NCI-H2029 (cell line): ENCODE data around the gene GTF3C2.
"Not testable (repeated sequence)": the region's sequence is repeated elsewhere in the genome, so short reads cannot be mapped to it uniquely, and the experiment has no call there.

Experiments
- DNase-seq: peaks from one replicate; lab custom pipeline; 2025; lab: John Stamatoyannopoulos, UW

The GTF3C2 gene

DNA sequence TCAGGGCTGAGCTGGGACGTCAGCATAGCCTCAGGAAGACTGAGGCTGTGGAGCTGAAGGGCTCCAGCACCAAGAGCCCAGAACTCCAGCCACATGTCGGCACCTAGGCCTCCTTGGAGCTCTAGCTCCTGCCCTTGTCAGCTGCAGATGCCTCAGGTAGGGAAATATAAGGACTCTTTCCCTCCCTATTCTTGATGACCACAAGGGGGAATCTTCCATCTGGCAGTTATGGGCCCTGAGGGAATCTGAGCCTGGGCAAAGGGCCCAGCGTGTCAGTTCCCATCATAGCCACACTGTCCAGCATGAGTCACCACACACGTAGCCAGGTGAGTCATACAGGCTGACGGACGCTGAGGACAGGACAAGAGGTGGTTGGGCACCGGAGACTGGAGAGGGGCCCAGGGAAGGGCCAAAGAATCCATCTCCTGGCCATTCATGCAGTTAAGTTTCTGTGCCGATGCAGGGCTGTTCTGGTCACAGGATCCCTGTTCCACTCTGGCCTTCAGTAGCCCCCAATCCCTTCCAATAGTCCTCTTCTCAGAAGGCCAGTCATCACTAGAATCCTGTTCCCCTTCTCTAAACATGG, 35.5 kb downstream of the GTF3C2 start:
- peak; percentile 50 for DNase-seq

DNA sequence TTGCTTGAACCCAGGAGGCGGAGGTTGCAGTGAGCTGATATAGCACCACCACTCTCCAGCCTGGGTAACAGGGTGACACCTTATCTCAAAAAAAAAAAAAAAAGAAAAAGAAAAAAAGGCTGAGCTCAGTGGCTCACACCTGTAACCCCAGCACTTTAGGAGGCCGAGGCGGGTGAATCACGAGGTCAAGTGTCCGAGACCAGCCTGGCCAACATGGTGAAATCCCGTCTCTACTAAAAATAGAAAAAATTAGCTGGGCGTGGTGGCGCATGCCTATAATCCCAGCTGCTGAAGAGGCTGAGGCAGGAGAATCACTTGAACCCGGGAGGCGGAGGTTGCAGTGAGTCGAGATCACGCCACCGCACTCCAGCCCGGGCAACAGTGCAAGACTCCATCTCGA, 36.7 kb downstream of the GTF3C2 start:
- DNase-seq = not testable (repeated sequence)

DNA sequence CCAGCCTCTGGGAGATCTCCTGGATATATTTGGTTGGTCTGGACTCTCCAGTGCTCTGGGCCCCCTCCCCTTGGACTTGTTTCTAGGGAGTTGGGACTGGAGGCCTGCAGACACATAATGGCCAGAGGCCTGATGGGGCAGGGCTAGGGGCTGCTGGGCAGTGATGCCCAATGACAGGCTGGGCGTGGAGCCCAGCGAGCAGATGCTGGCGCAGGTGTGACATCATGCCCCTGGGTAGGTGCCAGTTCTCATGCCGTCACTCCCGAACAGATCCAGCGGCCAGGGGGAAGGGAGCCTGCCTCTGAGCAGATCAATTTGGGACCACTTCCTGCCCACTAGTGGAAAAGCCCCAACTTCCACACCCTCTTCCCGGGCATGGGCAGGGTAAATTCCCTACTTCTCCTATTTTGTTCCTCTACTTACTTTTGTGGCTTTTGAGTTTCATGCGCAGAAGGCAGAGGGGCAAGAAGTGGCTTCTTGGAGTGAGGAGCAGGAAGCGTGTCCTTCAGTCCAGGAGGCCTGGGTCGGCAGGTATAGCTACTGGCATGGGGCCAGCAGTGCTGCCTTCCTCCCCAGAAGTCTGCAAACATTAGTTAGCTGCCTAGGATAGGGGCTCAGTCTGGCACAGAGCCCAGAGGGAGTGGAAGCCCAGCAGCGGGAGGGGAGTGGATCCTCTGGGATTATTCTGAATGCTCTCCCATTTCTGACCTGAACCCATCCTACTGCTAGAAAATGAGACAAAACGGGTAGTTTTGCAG, 39.7 kb downstream of the GTF3C2 start:
- peak; percentile 76 for DNase-seq

DNA sequence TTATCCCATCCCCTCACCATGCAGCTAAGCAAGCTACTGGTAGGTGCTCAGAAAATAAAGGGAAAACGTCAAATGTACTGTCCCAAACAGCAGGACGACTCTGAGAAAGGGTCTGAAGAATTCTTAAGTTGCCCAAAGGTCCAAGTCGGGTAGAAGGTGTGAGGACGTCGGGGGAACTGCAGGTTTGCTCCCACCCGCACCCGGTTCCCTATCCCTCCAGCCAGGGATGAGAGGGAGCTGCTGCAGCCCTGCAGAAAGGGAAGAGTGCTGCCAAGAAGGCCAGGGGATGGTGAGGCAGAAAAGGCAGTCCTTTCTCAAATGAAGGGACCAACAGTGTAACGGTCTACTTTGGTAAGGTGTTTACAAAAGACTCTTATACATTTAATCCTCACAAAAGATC, 41.4 kb downstream of the GTF3C2 start:
- no peak for DNase-seq

DNA sequence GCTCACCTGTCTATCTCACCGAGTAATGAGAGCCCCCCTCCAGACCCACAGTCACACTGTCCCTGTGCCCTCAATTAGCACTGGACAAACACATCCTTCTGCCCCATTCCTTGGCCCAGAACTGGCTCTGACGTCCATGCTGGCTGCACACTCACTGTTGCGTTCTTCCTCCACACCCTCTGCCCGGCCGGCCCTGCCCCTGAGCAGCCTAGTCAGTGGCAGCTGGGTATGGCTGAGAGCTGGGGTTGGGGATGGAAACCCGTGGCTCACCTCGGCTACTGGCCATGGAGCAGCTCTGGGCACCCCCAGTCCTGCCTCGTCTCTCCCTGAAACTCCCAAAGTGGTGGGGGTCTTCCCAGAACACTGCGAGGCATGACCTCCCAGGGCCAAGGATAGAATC, 41.9 kb downstream of the GTF3C2 start:
- no peak for DNase-seq

DNA sequence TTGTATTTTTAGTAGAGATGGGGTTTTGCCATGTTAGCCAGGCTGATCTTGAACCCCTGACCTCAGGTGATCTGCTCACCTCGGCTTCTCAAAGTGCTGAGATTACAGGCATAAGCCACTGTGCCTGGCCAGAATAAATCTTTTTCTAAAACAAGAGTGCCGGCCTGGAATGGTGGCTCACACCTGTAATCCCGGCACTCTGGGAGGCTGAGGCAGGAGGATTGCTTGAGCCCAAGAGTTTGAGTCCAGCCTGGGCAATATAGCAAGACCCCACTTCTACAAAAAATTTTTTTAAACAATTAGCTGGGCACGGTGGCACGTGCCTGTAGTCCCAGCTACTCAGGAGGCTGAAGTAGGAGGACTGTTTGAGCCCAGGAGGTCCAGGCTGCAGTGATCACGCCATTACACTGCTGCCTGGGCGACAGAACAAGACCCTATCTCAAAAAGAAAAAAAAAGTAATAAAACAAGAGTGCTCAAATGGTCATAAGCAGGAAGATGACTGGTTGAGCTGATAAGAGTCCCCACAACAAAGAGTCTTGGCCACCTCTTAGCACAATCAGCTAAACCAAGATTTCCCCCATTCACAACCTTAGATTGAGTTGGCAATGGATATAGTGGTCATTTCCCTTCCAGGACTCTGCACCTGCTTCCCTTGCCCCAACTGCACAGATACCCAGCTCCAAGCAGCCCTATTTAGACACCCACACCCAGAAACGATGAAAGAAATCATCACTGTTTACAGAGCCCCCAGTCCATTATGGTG, 42.5 kb downstream of the GTF3C2 start:
- no peak for DNase-seq

DNA sequence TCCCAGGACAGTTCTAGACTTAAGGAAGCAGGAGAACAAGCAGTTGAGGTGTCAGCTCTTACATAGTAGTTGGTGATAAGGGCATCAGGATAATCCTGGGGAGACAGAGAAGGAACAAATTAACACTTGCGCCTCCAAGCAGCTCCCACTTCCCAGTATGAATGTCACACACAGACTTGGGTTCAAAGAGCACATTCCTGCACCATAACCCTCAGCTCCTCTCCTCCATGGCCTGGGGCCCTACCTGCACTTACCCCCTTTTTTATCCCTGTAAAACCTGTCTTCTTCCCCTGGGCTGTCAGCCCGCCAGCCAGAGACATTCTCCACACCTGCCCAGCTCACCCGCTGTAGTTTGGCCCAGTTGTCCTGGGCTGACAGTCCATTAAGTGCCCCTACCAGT, 44.4 kb downstream of the GTF3C2 start:
- DNase-seq = no peak

DNA sequence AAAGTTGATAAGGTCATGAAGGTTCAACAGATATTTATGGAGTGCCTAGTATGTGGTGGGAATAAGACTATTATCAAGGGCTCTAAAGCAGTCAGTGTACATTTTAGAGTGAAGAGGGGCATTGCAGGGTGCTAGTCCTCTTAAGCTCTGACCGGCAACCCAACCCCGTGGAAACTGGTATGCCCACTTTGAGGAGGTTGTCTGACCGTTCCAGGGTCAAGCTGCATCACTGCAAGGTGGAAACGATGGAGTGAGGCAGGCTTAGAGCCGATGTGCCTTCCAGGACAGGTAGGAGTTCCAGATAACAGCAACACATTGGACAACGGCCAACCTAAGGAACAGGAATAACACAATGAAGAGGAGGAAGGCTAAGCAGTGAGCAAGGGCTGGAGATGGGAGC, 46.9 kb downstream of the GTF3C2 start:
- no peak for DNase-seq

DNA sequence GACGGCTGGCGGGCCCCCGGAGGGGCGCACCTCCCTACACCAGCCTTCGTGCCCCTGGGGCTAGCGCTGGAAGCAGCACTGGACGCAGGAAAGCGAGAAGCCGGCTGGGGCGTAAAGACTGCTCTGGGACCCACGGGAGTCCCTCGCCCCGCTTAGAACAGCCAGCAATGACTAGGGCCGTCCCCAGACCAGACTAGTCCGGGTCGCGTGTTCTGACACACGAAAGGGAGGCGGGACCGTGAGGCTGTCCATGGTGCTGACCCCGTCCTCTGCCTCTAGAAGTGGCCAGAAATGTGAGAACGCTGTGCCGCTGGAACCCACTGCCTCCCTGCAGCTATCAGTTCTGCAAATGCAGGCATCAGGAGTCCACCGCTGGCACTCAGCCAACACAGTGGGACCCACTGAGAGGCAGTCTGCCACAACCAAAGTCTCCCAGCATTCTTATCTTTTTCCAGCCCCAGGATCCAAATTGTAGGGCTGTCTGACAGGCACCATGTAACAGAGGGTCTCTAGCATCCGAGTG, 48.1 kb downstream of the GTF3C2 start, which contains the start of gene UCN:
TSS of gene UCN (minus strand) at position 87 of the 523 bp plus-strand sequence. CDS start 550 bp downstream, outside the sequence.
- DNase-seq = no peak

DNA sequence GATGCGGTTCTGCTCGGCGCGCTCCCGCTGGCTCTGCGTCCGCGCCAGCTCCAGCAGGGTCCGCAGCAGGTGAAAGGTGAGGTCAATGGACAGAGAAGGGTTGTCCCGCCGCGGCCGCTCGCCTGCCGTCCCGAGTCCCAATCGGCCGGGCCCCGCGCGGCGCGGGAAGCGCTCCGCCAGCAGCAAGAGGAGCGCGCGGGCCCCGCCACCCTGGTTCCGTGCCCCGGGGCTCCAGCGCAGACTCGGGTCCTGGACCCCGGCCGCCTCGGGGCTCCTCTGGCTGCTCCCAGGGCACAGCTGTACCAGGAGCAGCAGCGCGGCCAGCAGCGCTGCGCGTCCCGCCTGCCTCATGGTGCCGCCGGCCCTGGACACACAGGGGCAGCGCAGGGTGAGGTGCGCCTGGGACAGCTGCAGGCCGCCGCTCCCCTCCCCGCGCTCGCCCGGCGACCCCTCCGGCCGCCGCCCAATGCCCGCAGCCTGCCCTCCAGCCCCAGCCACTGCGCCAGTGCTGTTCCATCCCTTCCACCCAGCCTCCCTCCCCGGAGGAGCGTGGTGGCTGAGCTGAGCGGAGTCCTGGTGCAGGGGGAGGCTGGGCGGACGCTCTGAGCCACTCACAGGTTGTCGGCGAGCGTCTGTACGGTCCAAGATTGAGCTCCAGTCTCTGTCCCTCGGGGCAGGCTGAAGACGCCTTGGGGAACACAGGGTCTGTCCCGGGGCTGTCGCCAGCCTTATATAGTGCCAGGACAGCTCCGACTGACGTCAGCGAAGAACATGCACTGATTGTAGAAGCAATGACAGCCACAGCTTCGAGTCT, 48.8 kb downstream of the GTF3C2 start:
- DNase-seq = no peak

DNA sequence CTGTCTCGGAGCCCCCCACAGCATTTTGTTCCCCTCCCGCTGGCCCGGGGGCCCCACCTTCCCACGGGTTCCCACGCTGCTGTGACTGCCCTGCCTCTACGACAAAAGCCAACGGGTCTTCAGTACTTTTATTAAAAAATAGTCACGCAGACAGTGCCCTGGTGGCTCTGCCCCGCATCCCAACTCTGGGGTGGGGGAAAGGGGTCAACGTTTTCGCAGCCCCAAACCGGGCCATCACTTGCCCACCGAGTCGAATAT, 49.3 kb downstream of the GTF3C2 start:
- no peak for DNase-seq

DNA sequence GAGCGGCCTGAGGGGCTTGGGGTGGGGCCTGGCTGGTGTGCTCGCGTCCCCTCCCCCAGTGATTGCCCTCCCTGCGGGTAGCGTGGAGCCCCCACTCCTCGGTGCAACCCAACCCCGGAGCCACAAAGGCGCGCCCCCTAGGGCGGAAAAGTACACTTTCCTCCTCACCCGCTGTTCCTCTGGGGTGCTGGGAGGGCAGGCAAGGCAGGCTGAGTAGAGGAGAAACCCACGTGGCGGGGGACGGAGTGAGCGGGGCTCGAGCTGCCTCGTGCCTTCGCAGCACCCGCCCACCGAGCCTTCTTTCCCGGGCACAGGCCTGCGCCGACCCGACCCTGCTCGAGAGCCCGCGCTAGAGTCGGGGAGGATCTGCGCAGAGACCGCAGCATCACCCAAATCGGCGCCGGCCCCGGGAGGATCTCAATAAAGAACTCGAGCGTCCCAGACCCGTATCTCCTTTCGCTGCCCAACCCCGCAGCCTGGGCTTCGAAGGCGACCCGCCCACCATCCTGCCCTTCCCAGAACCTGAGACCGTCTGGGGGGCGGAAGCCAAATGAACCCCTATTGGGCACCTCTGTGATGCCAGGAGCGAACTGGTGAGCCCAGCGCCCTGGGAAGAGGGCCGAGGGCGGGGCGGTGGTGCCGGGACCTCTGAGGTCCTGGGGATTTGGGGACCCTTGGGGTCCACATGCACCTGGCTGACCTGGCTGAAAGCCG, 49.8 kb downstream of the GTF3C2 start:
- no peak for DNase-seq

DNA sequence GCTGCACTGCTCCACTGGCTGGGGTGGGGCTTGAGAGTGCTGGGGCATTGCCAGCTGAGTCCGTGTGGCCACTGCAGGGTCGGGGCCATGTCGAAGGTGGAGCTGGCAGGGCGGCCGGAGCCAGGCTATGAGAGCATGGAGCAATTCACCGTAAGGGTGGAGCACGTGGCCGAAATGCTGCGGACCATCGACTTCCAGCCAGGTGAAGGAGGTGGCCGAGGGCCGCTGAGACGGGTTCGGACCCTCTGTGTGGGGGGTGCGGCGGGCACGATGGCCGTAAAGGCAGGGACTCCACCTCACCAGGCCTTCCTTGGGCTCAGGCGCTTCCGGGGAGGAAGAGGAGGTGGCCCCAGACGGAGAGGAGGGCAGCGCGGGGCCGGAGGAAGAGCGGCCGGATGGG, 50.4 kb downstream of the GTF3C2 start:
- no peak for DNase-seq

DNA sequence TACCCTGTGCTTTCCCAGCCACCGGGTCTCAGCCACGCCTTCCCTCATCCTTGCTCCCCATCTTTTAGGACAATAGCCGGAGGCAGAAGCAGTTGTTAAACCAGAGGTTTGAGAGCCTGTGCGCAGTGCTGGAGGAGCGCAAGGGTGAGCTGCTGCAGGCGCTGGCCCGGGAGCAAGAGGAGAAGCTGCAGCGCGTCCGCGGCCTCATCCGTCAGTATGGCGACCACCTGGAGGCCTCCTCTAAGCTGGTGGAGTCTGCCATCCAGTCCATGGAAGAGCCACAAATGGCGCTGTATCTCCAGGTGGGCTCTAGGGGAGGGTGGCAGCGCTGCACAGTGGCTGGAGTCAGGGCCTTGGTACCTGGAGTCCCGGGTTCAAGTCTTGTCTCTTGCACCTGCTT, 51.0 kb downstream of the GTF3C2 start:
- DNase-seq = no peak

DNA sequence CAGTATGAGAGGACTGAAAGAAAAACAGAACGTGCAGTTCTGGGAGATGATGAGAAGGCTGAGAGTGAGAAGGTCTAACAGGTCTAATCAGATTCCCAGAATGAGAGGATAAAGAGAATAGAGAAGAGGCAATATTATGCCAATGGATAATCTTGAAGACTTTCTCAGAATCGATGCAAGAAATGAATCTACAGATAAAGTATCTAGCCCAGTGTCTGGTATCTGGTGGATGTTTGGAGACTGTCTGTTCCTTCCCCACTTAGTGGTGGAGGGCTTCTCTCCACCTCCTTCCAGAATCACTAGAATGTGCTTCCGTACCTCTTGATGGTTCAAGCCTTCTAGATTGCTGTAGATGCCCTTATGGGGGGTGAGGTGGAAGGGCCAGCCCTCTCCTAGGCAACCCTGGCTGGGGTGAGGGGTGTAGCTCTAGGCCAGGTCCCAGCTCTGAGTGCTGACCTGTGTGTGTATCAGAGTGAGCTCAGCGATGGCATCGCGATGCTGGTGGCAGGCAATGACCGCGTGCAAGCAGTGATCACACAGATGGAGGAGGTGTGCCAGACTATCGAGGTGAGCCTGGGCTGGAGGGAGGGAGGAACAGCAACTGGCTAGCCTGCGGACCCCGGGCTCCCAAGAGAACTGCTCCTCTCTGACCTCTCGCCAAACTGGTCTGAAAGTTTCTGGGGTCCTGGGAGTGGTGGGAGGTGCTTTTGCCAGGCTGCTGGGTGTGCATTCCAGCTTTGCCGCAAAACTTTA, 51.9 kb downstream of the GTF3C2 start:
- no peak for DNase-seq

DNA sequence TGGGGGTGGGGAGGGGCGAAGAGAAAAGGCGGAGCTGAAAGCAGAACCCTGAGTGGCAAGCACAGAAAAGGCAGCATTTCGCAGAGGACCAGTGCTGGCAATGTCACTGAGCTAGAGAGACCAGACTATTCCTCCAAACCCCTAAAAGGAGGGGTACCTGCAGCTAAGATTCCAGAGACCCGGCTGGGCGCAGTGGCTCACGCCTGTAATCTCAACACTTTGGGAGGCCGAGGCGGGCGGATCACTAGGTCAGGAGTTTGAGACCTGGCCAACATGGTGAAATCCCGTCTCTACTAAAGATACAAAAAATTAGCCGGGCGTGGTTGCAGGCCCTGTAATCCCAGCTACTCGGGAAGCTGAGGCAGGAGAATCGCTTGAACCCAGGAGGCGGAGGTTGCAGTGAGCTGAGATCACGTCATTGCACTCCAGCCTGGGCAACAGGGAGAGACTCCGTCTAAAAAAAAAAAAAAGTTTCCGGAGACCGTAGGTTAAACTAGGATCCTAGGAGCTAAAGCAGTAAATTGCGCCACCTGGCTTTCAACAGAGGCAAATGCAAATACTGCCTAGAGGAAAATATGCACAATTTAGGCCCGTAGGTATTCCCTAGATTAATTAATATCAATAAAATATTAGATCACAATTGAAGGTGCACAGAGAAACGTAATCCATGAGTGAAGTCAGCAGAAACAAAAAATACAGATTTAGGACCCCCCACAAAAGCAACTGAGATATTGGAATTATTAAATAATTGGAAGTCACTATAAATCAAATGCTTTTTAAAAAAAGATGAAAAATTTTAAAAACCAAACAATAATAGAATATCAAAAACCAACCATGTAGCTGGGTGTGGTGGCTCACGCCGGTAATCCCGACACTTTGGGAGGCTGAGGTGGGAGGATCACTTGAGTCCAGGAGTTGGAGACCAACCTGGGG, 53.2 kb downstream of the GTF3C2 start:
- peak; percentile 70 for DNase-seq

DNA sequence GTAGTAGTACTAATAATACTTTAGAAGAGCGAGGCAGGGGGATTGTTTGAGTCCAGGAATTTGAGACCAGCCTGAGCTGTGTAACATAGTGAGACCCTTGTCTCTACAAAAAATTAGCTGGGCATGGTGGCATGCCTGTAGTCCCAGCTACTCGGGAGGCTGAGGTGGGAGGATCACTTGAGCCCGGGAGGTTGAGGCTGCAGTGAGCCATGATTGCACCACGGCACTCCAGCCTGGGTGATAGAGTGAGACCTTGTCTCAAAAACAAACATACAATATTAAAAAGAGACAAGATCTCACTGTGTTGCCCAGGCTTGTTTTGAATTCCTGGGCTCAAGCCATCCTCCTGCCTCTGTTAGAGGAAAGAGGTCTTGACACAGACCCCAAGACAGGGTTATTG, 56.0 kb downstream of the GTF3C2 start:
- not testable (repeated sequence) for DNase-seq

DNA sequence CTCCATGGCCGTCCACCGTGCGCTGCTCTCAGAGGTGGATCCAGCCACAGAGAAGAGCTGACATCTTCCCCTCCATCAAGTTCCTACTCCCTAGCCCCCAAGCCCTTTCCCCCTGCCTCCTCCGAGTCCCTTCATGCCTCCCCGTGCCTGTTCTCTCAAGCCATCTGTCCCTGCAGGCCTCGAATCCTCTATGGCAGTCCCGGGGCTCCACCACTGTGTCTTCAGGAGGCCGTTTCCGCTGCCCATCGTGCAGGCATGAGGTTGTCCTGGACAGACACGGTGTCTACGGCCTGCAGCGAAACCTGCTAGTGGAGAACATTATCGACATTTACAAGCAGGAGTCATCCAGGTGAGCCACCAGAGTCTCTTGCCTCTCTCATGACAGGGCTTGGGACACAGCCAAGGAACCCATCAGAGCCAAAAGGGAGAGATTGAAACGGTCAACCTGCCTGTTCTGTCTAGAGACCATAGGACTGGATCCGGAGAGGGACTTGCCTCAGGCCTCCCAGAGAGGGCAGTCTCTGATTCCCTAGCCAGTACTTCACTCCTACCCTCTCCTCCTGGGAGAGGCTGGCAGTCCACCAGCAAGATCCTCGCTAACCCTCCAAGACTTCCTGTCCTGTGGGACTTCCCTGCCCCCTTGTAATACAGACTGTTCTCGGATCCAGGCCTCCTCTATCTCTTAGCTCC, 58.0 kb downstream of the GTF3C2 start:
- peak; percentile 57 for DNase-seq

DNA sequence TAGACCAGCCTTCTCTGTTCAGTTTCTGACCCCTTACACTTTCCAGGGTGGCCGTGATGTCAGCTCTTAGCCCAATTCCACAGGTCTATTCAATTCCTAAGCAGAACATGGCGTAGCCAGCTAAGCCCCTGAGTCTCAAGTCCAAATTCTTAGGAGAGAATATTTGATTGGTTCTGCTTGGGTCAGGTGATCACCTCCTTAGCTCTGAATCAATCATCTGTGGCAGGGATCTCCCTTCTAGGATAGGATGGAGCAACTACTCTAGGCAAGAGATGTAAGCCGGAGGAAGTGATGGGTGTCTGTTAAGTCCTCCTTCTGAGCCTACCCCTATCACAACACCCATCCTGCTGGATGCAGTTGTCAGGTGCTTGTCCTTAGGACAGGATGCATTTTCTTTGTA, 59.4 kb downstream of the GTF3C2 start:
- DNase-seq = no peak
